MM.1S (cell line): ENCODE results near the gene MTSS2.

Source experiments
- DNase-seq: peaks from one replicate; pipeline ENCODE4 v3.0.0-alpha.2; 2015
- H2AFZ ChIP-seq: fragments of 300-600 bp; sonication (generic); 2 replicates; pipeline ENCODE4 v1.6.0; 2016; ENCODE audit warnings: antibody characterized with exemption, low read length
- H3F3A ChIP-seq: fragments of 300-600 bp; sonication (generic); 2 replicates; pipeline ENCODE4 v1.6.1; 2016; ENCODE audit warnings: mild to moderate bottlenecking, antibody characterized with exemption, low read length, moderate library complexity, mixed read lengths; ENCODE audit not compliant: insufficient read depth
- H3K27ac ChIP-seq: fragments of 300-600 bp; sonication (generic); 2 replicates; pipeline ENCODE4 v1.5.1; 2016; ENCODE audit warnings: mild to moderate bottlenecking, low read length
- H3K27me3 ChIP-seq: fragments of 300-600 bp; sonication (generic); replicated peaks from 2 replicates; pipeline ENCODE4 v1.6.0; 2016; ENCODE audit warnings: low read length; ENCODE audit not compliant: insufficient read depth
- H3K36me3 ChIP-seq: fragments of 300-600 bp; sonication (generic); replicated peaks from 2 replicates; pipeline ENCODE4 v1.6.1; 2016; ENCODE audit warnings: mild to moderate bottlenecking, low read length, mixed read lengths; ENCODE audit not compliant: insufficient read depth
- H3K4me1 ChIP-seq: fragments of 300-600 bp; sonication (generic); 2 replicates; pipeline ENCODE4 v1.6.1; 2016; ENCODE audit warnings: low read length, mixed read lengths
- H3K4me2 ChIP-seq: fragments of 300-600 bp; sonication (generic); 2 replicates; pipeline ENCODE4 v1.6.0; 2016; ENCODE audit warnings: low read depth, low read length
- H3K4me3 ChIP-seq: fragments of 300-600 bp; sonication (generic); 2 replicates; pipeline ENCODE4 v1.5.1; 2016; ENCODE audit warnings: low read length, mixed read lengths
- H3K79me2 ChIP-seq: fragments of 300-600 bp; sonication (generic); 2 replicates; pipeline ENCODE4 v1.6.1; 2016; ENCODE audit warnings: mixed run types, low read length, mixed read lengths
- H3K9ac ChIP-seq: fragments of 300-600 bp; sonication (generic); 2 replicates; pipeline ENCODE4 v1.6.1; 2016; ENCODE audit warnings: low read length, mixed read lengths
- H3K9me2 ChIP-seq: fragments of 300-600 bp; sonication (generic); replicated peaks from 2 replicates; pipeline ENCODE4 v1.6.1; 2016; ENCODE audit warnings: mild to moderate bottlenecking, low read length, mixed read lengths; ENCODE audit not compliant: insufficient read depth
- H3K9me3 ChIP-seq: fragments of 300-600 bp; sonication (generic); replicated peaks from 2 replicates; pipeline ENCODE4 v1.6.1; 2016; ENCODE audit warnings: mild to moderate bottlenecking, low read length, mixed read lengths; ENCODE audit not compliant: insufficient read depth
- H4K20me1 ChIP-seq: fragments of 300-600 bp; sonication (generic); 2 replicates; pipeline ENCODE4 v1.6.1; 2016; ENCODE audit warnings: mild to moderate bottlenecking, low read length, moderate library complexity, mixed read lengths; ENCODE audit not compliant: insufficient read depth
- CTCF ChIP-seq: fragments of 300-600 bp; sonication (generic); IDR thresholded peaks from 2 replicates; pipeline ENCODE4 v1.5.1; 2016; ENCODE audit warnings: antibody characterized with exemption, low read length, mixed read lengths
- EZH2 ChIP-seq: fragments of 300-600 bp; sonication (generic); optimal IDR thresholded peaks from 2 replicates; pipeline ENCODE3; 2017; ENCODE audit warnings: low read depth, mild to moderate bottlenecking, antibody characterized with exemption, low read length, mixed read lengths
- EZH2phosphoT487 ChIP-seq: fragments of 300-600 bp; sonication (generic); IDR thresholded peaks from 2 replicates; pipeline ENCODE4 v1.6.1; 2018; ENCODE audit warnings: antibody characterized with exemption, low read length

MTSS2 gene

GRCh38 chr16:70657956-70658355 is 27.9 kb downstream of the MTSS2 start:
- Histone ChIP-seq H3K79me2 (no peaks in the 10 kb centered on the region), H3K36me3 (no peaks in the 10 kb centered on the region), H3K9me3 (no peaks in the 10 kb centered on the region), H4K20me1 (no peaks in the 10 kb centered on the region), H3F3A (no peaks in the 10 kb centered on the region), H2AFZ (no peak overlapping the region), H3K27me3 (no peaks in the 10 kb centered on the region), H3K4me1 (no peaks in the 10 kb centered on the region), H3K4me2 (no peak overlapping the region), H3K4me3 (no peak overlapping the region), H3K9ac (no peak overlapping the region), H3K27ac (no peak overlapping the region), H3K9me2 (no peaks in the 10 kb centered on the region)
- no peak for TF ChIP-seq EZH2phosphoT487
- no peak for TF ChIP-seq CTCF
- TF ChIP-seq EZH2: no peak
- no peak for DNase-seq

DNA sequence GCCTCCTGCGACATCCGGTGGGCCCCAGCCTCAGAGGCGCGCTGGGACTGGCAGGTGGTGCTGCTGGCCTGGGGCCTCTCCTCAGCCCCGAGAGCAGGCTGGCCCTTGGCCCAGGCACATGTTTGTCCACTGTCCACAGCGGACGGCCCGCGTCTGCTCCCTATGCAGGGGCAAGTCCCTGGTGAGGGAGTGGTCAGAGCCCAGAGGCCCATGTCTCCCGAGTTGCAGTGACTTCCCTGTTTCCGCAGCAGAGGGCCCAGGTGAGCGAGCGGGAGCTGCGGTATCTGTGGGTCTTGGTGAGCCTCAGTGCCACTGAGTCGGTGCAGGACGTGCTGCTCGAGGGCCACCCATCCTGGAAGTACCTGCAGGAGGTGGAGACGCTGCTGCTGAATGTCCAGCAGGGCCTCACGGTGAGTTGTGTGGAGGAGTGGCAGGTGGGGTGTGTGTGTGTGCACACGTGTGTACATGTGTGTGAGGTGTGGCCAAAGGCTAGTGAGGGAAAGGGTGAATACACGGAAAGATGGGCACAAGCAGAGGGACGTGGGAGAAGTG is 29.1 kb downstream of the MTSS2 start:
- no peaks in the 10 kb centered on the region for H3K9me2 ChIP-seq
- H3K27me3 ChIP-seq: no peaks in the 10 kb centered on the region
- H3K4me2 ChIP-seq: no peak overlapping the region
- no peaks in the 10 kb centered on the region for H3F3A ChIP-seq
- no peak overlapping the region for H3K9ac ChIP-seq
- H3K9me3 ChIP-seq: no peaks in the 10 kb centered on the region
- no peak for DNase-seq
- no peaks in the 10 kb centered on the region for H4K20me1 ChIP-seq
- H3K79me2 ChIP-seq: no peaks in the 10 kb centered on the region
- H3K27ac ChIP-seq: no peak overlapping the region
- no peak for TF ChIP-seq EZH2
- TF ChIP-seq EZH2phosphoT487: no peak
- no peak for TF ChIP-seq CTCF
- no peaks in the 10 kb centered on the region for H3K36me3 ChIP-seq
- no peak overlapping the region for H2AFZ ChIP-seq
- H3K4me3 ChIP-seq: no peak overlapping the region
- no peaks in the 10 kb centered on the region for H3K4me1 ChIP-seq

DNA sequence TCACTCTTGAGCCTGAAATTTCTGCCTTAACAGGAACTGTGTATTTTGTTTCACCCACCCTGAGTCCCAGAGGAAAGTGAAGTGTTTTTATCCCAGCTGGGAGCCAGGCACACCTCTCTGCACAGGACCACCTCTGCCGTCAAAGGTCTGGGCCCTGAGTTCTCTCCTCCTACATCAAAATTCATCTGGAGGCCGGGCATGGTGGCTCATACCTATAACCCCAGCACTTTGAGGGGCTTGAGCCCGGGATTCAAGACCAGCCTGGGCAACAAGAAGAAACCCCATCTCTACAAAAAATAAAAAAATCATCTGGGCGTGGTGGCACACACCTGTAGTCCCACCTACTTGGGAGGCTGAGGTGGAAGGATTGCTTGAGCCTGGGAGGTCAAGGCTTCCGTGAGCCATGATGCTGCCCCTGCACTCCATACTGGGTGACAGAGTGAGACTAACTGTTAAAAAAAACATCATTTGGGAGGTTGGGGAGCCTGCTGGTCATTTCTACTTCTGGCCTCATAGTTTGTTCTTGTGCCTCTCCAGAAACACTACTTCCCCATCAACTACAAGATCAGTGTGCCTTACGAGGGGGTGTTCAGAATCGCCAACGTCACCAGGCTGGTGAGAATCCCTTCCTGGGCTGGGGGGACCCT is 29.7 kb downstream of the MTSS2 start:
- H3K27me3 ChIP-seq: no peaks in the 10 kb centered on the region
- no peaks in the 10 kb centered on the region for H3K9me3 ChIP-seq
- H2AFZ ChIP-seq: no peak overlapping the region
- no peak overlapping the region for H3K4me2 ChIP-seq
- H3K79me2 ChIP-seq: no peaks in the 10 kb centered on the region
- no peaks in the 10 kb centered on the region for H3F3A ChIP-seq
- no peaks in the 10 kb centered on the region for H3K4me1 ChIP-seq
- no peaks in the 10 kb centered on the region for H3K9me2 ChIP-seq
- TF ChIP-seq EZH2phosphoT487: no peak
- TF ChIP-seq CTCF: no peak
- no peak for TF ChIP-seq EZH2
- no peaks in the 10 kb centered on the region for H3K36me3 ChIP-seq
- H4K20me1 ChIP-seq: no peaks in the 10 kb centered on the region
- H3K27ac ChIP-seq: no peak overlapping the region
- no peak overlapping the region for H3K4me3 ChIP-seq
- no peak for DNase-seq
- no peak overlapping the region for H3K9ac ChIP-seq
